NCI-H187 treated with DMSO at 0.1 percent for 48 hours (cell line): ENCODE measurements around the gene PRKN.
"Not testable (repeated sequence)": the region's sequence is repeated elsewhere in the genome, so short reads cannot be mapped to it uniquely, and the experiment has no call there.

Experiments
- DNase-seq: peaks from one replicate; lab custom pipeline; 2025; lab: John Stamatoyannopoulos, UW

PRKN gene

GRCh38 chr6:162538643-162539064 is 188.9 kb downstream of the PRKN start:
- no peak for DNase-seq

DNA sequence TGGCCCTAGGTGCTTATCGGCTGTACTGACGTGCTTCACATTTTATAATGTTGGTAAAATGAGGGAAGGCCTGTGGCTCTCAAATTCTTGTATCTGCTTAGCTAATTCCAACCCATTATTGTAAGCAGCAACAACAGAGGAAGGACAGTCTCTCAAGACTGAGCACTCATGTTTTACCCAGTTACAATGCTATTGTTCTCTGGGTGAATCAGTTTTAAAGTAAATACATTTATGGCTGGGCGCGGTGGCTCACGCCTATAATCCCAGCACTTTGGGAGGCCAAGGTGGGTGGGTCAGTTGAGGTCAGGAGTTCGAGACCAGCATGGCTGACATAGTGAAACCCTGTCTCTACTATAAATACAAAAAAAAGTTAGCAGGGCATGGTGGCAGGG is 194.6 kb downstream of the PRKN start:
- no peak for DNase-seq

- no peak for DNase-seq
Measured at GRCh38 chr6:162532283-162533008, 195.1 kb downstream of the PRKN start.

- not testable (repeated sequence) for DNase-seq
Measured at GRCh38 chr6:162531391-162531790, 196.2 kb downstream of the PRKN start.

DNA sequence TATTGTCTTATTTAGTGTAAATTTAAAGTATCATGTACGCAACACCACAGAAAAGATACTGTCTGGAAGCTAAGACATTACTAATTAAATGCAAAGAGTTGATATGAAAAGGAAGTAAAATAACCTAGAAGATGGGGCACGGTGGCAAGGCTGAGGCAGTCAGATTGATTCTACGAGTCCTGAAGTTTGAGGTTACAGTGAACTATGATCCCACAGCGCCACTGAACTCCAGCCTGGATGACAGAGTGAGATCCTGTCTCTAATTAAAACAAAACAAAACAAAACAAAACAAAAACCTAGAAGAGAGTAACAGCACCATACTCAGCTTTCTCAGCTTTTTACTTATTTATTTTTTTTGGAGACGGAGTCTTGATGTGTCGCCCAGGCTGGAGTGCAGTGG is 199.0 kb downstream of the PRKN start:
- no peak for DNase-seq

DNA sequence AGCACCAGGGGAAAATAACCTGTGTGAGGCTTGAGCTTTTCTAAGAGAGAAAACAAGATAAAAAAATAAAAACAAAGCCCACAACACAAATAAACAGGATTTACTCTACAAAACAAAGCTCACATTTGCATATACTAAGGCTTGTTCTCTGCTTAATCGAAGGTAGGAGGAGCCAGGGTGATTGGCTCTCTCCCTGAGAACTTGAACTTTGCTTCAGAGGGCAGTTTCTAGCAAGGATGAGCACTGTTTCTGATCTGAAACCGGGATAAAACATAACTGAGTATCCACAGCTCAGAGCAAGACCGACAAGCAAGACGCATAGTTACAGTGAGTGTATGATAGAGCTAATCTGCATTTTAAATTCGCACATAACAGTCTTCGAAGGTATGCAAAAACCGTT is 200.6 kb downstream of the PRKN start:
- DNase-seq = no peak

GRCh38 chr6:162525181-162525580 is 202.4 kb downstream of the PRKN start:
- DNase-seq = no peak

DNA sequence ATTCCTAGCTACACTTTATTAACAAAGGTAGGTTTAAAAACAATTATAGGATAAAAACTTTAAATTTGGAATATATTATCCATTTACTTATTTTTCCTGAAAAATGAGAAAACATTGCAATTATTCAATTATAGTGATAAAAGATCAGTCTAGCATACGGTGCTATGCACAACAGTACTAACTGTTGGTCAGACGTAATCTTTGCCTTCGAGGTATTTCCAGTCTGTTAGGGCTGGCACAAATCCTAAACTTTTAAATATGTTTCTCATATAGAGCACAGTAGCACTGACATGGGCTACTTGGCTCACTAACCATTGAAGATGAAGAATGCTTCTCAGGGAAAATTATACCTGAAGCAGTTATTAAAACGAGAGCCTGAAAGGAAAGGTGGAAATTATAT is 214.8 kb downstream of the PRKN start:
- no peak for DNase-seq

- no peak for DNase-seq
Measured at GRCh38 chr6:162497389-162497788, 230.2 kb downstream of the PRKN start.

DNA sequence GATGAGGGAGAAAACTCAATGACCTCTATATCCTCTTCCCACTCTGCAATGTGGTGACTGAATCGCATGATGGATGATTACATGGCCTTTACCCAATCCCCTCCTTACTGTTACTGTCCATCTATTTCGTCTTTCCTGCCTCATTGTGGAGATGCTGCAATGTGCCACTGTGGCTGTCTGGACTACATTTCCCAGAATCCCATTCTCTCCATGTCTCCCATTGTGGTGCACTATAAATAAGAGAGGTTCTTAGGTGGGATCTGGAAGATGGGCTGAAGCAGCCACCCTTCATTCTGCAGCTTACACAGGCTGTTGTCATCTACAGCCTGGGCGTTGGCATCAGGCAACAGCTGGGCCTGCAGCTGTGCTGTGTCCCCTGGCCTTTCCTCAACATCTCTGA is 233.6 kb downstream of the PRKN start:
- DNase-seq = no peak

GRCh38 chr6:162491637-162492036 is 235.9 kb downstream of the PRKN start:
- DNase-seq = no peak

GRCh38 chr6:162489101-162489976 is 238.2 kb downstream of the PRKN start:
- DNase-seq = no peak

- no peak for DNase-seq
Measured at GRCh38 chr6:162488444-162488843, 239.1 kb downstream of the PRKN start.

- no peak for DNase-seq
Measured at GRCh38 chr6:162485464-162485863, 242.1 kb downstream of the PRKN start.

DNA sequence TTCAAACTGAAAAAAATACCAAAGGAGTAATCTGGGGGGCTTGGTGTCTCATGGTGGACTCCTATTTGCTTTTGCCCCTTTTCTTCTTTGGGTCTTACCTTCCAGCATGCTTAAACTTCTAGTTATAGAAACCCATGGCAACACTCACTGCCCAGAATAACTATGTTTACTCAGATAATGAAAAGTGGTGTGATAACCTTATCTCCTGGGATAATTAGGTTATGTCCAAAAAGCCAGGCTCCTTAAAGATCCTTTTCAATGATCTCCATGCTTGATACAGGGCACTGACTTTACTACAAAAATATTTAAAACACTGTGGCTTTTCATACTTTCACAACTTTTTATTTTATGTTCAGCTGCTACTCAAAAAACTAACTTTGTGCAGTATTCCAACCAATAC is 245.6 kb downstream of the PRKN start:
- no peak for DNase-seq

GRCh38 chr6:162481320-162481719 is 246.2 kb downstream of the PRKN start:
- no peak for DNase-seq

DNA sequence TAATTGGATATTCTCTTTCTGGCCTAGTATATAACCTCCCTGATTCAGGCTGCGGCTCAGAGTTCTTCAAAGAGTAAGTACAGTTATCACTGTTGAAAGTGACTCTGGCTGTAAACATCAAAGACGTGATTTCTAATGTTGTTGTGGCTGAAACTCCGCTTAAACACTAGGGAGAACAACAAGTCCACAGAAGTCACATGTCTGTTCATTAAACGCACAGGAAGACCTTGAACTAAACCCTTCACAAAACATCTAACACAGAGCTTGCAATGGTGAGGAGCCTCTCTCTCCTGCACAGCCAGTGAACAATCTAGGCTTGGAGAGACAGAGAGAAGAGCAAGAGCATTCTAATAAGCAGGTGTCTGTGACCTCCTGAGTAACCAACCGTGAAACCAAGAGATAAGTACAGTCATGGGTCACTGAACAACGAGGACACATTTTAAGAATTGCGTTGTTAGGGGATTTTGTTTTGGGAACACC is 249.3 kb downstream of the PRKN start:
- no peak for DNase-seq

DNA sequence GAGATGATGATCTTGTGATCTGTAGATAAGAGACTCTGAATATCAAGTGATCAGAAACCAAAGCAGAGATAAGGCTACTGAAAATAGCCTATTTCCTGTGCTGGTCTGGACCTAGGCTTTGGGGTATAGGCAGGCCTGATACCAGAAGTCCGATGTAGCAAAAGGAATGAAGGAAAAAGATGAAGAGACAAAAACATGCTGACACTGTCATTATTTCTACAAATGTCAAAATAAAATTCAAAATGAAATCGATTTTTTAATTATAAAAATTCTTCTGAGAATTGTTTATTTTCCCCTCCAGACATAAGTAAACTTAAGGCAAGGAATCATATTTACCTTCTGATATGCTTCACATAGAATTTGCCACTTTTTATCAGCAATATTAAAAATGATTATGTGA is 252.8 kb downstream of the PRKN start:
- DNase-seq = no peak

- DNase-seq = no peak
Measured at GRCh38 chr6:162471842-162472241, 255.7 kb downstream of the PRKN start.

DNA sequence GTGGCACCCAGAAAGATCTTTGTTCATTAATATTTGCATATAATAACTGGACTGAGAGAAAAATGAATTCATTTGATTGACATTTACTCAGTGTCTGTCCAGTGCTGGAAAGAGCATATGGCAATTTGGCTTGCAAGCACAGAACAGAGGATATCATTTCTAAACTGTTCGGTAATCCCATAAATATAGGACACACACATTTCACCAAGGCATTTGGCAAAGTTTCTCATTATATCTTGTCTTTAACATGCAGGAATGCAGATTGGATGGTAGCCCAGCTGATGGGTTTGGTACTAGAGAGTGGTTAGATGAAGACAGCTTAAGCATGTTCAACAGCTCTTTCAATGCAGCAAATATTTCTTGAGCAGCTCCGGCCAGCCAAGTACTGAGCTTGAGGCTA is 259.2 kb downstream of the PRKN start:
- no peak for DNase-seq

GRCh38 chr6:162467679-162468078 is 259.9 kb downstream of the PRKN start:
- no peak for DNase-seq

DNA sequence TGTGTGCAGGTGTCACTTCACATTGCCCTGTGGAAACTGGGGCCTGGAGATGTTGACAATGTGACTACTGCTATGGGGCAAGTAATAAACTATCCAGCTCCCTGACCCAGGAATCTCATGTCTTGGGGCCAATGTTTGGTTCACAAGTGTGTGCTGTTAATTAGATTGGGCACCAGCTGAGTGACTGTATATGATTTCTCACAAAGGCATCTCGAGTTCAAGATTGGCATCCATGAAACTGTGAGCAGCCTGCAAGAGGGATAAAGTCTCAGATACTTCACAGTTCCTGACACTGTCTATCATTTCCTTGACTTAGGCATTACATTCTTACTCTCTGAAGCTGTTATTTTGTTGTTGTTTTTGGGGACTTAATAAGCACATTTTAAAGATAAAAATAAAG is 264.0 kb downstream of the PRKN start:
- no peak for DNase-seq

GRCh38 chr6:162459985-162460384 is 267.6 kb downstream of the PRKN start:
- no peak for DNase-seq
